ENCODE data around the gene RNF14. TPM values are rescaled to one million over a fixed set of nuclear protein-coding genes. Genes with fewer than 3 reads are reported as not detected.

RNF14 gene
- total and polyA plus RNA-seq, 2 experiments from 2014 or later, result 8.9 to 19.0 TPM

GRCh38 chr5:142015781-142016533 lies 47.1 kb downstream of the RNF14 start:
- peaks cover 7% of the 10 kb centered on the region for H3K36me3 Mint-ChIP-seq (ENCODE audit: low read depth)
- DNase-seq (ENCODE audit: low spot score) (no peak), ATAC-seq (no peak)
- TF ChIP-seq REST (IDR thresholded peaks at IDR 0.05; ENCODE audit: unreplicated experiment) (no peak), NANOG (IDR thresholded peaks at IDR 0.05; ENCODE audit: borderline replicate concordance) (no peak), EZH2 (IDR thresholded peaks at IDR 0.05; ENCODE audit: low read depth, unreplicated experiment) (no peak), CTCF (conservative IDR thresholded peaks at IDR 0.05; ENCODE audit: low read depth in 2 of 2) (no peak), ZNF331 (CRISPR knock-in tag; IDR thresholded peaks at IDR 0.05; ENCODE audit: low read depth) (no peak), CREB1 (CRISPR knock-in tag; IDR thresholded peaks at IDR 0.05; ENCODE audit: low read depth) (no peak), ZNF114 (CRISPR knock-in tag; IDR thresholded peaks at IDR 0.05) (no peak)
- H3K9me3 Mint-ChIP-seq, result peaks cover 10% of the 10 kb centered on the region; the same call in 2 of the 3 replicates
- peaks cover 6% of the 10 kb centered on the region; the same call in 1 of the 2 replicates for H3K4me1 ChIP-seq (ENCODE audit: insufficient read depth)
- no peak overlapping the region for H3K4me3 ChIP-seq
- H3K79me2 ChIP-seq (replicated peaks; ENCODE audit: insufficient read depth), result no peaks in the 10 kb centered on the region; the same call in 1 of the 2 replicates
- no peak overlapping the region for H3K27ac Mint-ChIP-seq
- no peak overlapping the region for H3K27ac ChIP-seq (ENCODE audit: low read depth)
- no peaks in the 10 kb centered on the region for H3K36me3 ChIP-seq (ENCODE audit: insufficient read depth)
- no peaks in the 10 kb centered on the region for H3K9me2 ChIP-seq (ENCODE audit: insufficient read depth)
- H3F3A ChIP-seq (replicated peaks; ENCODE audit: low read depth), result 0 out of 2 replicates have a peak, but pooled peaks cover 6% of the 10 kb centered on the region
- H2AFZ ChIP-seq, result no peak overlapping the region
- H3K4me3 Mint-ChIP-seq, result no peak overlapping the region
- no peak overlapping the region for H3K4me2 ChIP-seq
- no peaks in the 10 kb centered on the region for H4K20me1 ChIP-seq (replicated peaks; ENCODE audit: insufficient read depth)
- H3K27me3 ChIP-seq (ENCODE audit: insufficient read depth), result no peaks in the 10 kb centered on the region
- H3K27me3 Mint-ChIP-seq (ENCODE audit: insufficient read depth, low read depth, poor library complexity), result peaks cover 6% of the 10 kb centered on the region
- H3K4me1 Mint-ChIP-seq, result peaks cover 13% of the 10 kb centered on the region

- H2AFZ ChIP-seq, result no peak overlapping the region
- H3K27ac ChIP-seq (ENCODE audit: low read depth), result no peak overlapping the region
- no peaks in the 10 kb centered on the region for H3K27me3 ChIP-seq (ENCODE audit: insufficient read depth)
- peaks cover 13% of the 10 kb centered on the region; the same call in 2 of the 3 replicates for H3K9me3 Mint-ChIP-seq
- no peaks in the 10 kb centered on the region for H3K9me2 ChIP-seq (ENCODE audit: insufficient read depth)
- no peak overlapping the region for H3K4me3 Mint-ChIP-seq
- DNase-seq (ENCODE audit: low spot score) (no peak), ATAC-seq (no peak)
- peaks cover 5% of the 10 kb centered on the region; the same call in 2 of the 3 replicates for H3K36me3 Mint-ChIP-seq (ENCODE audit: low read depth)
- H3K27me3 Mint-ChIP-seq (ENCODE audit: insufficient read depth, low read depth, poor library complexity), result peaks cover 6% of the 10 kb centered on the region
- no peaks in the 10 kb centered on the region for H4K20me1 ChIP-seq (replicated peaks; ENCODE audit: insufficient read depth)
- no peak overlapping the region for H3K4me2 ChIP-seq
- peaks cover 6% of the 10 kb centered on the region; the same call in 1 of the 2 replicates for H3K4me1 ChIP-seq (ENCODE audit: insufficient read depth)
- 0 out of 2 replicates have a peak, but pooled peaks cover 6% of the 10 kb centered on the region for H3F3A ChIP-seq (replicated peaks; ENCODE audit: low read depth)
- H3K36me3 ChIP-seq (ENCODE audit: insufficient read depth), result no peaks in the 10 kb centered on the region
- no peak overlapping the region for H3K4me3 ChIP-seq
- H3K79me2 ChIP-seq (replicated peaks; ENCODE audit: insufficient read depth), result no peaks in the 10 kb centered on the region; the same call in 1 of the 2 replicates
- no peak overlapping the region for H3K27ac Mint-ChIP-seq
- peaks cover 13% of the 10 kb centered on the region for H3K4me1 Mint-ChIP-seq
- TF ChIP-seq ETS1 (IDR thresholded peaks at IDR 0.05), result no peak
- TF ChIP-seq JUNB (IDR thresholded peaks at IDR 0.05; ENCODE audit: unreplicated experiment), result no peak
- TF ChIP-seq POLR2AphosphoS5 (IDR thresholded peaks at IDR 0.05; ENCODE audit: low read depth), result no peak
- no peak for TF ChIP-seq ZNF331 (CRISPR knock-in tag; IDR thresholded peaks at IDR 0.05; ENCODE audit: low read depth)
- TF ChIP-seq CREB1 (CRISPR knock-in tag; IDR thresholded peaks at IDR 0.05; ENCODE audit: low read depth), result no peak
Measured at GRCh38 chr5:142016556-142016955, 47.7 kb downstream of the RNF14 start.
